A673 (cell line): Measurements from ENCODE around the gene SLC9A1. TPM values are rescaled to one million over a fixed set of nuclear protein-coding genes. Genes with fewer than 3 reads are reported as not detected.

ENCODE experiments used
- BruUV-seq: library from RNA; stranded (reverse); fragments of 400-500 nt; replicated peaks from 2 replicates; lab custom pipeline; 2021; lab: Mats Ljungman, UMichigan
- CTCF ChIA-PET: fragments of 300-600 bp; sonication (Branson Sonifier 250); formaldehyde crosslinking; loops from one replicate; lab custom pipeline; 2022; ENCODE audit warnings: antibody characterized with exemption; lab: Charles Lee
- POLR2A ChIA-PET: fragments of 300-600 bp; sonication (Branson Sonifier 250); formaldehyde crosslinking; loops from one replicate; lab custom pipeline; 2022; ENCODE audit warnings: antibody characterized with exemption; ENCODE audit not compliant: low non-redundant PET; lab: Charles Lee
- DNase-seq: peaks from one replicate; pipeline ENCODE4 v3.0.0-alpha.2; 2015; ENCODE audit warnings: low spot score
- H3K27ac ChIP-seq: fragments of 200-600 bp; sonication (generic); 2 replicates; pipeline ENCODE4 v1.5.1; 2016; ENCODE audit warnings: mixed run types, low read depth, mild to moderate bottlenecking, mixed read lengths, antibody characterized with exemption, low read length; ENCODE audit not compliant: poor library complexity, severe bottlenecking
- H3K27me3 ChIP-seq: fragments of 200-600 bp; sonication (generic); replicated peaks from 2 replicates; pipeline ENCODE4 v1.6.1; 2017; ENCODE audit warnings: mixed run types, low read depth, mild to moderate bottlenecking, mixed read lengths, antibody characterized with exemption, low read length; ENCODE audit not compliant: insufficient read depth, poor library complexity
- H3K36me3 ChIP-seq: fragments of 200-600 bp; sonication (generic); 2 replicates; pipeline ENCODE4 v1.6.1; 2016; ENCODE audit warnings: mixed run types, mild to moderate bottlenecking, mixed read lengths, antibody characterized with exemption, low read length; ENCODE audit not compliant: insufficient read depth, poor library complexity, severe bottlenecking
- H3K4me1 ChIP-seq: fragments of 200-600 bp; sonication (generic); 2 replicates; pipeline ENCODE4 v1.6.1; 2017; ENCODE audit warnings: mixed run types, mild to moderate bottlenecking, mixed read lengths, antibody characterized with exemption, low read length; ENCODE audit not compliant: insufficient read depth, poor library complexity, severe bottlenecking
- H3K4me3 ChIP-seq: fragments of 200-600 bp; sonication (generic); 2 replicates; pipeline ENCODE4 v1.5.1; 2016; ENCODE audit warnings: low read depth, mixed run types, mild to moderate bottlenecking, mixed read lengths, low read length; ENCODE audit not compliant: poor library complexity, severe bottlenecking
- H3K9me3 ChIP-seq: fragments of 200-600 bp; sonication (generic); 2 replicates; pipeline ENCODE4 v1.6.1; 2016; ENCODE audit warnings: mixed run types, low read depth, mild to moderate bottlenecking, mixed read lengths, antibody characterized with exemption, low read length; ENCODE audit not compliant: poor library complexity, severe bottlenecking
- EZH2 ChIP-seq: fragments of 200-600 bp; sonication (generic); IDR thresholded peaks from 2 replicates; pipeline ENCODE4 v1.6.1; 2017; ENCODE audit warnings: borderline replicate concordance, low read depth, mild to moderate bottlenecking, mixed read lengths, antibody characterized with exemption, low read length; ENCODE audit not compliant: poor library complexity, severe bottlenecking
- intact Hi-C: fragments of 100-400 bp; cut with micrococcal nuclease; formaldehyde crosslinking; loops from one replicate; pipeline ENCODE4 v1.10.0; 2022; ENCODE audit not compliant: unreplicated experiment
- total RNA-seq: library from RNA; stranded (reverse); gene quantifications from 2 replicates; pipeline ENCODE4 v1.2.3, GENCODE V29; 2021
- TF ChIP-seq, protein P1 (sequence below): fragments of 300-800, 200-600 bp; sonication (generic); conservative IDR thresholded peaks from 2 replicates; pipeline ENCODE4 v1.5.1; 2017; ENCODE audit warnings: low read depth, mild to moderate bottlenecking, antibody characterized with exemption, low read length, moderate library complexity, mixed read lengths

SLC9A1 gene
- total RNA-seq, 1 experiment from 2014 or later, result 30.2 TPM

DNA sequence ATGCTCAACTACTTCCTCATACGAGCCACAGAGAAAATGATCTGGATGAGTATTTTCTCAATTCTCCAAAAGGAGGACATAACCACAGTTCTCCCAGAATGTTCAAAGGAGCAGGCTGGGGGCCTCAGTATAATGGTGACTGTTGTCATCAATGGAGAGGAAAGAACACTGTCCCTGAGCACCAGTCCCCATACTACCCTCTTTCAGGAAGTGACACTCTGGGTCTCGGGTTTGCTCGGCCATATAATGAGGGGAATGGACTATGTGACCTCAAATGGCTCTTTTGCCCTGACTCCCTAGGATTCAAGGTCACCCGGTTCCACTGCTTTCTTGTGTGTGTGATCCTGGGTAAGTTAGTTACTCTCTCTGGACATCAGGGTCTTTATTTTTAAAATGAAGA lies 22.8 kb downstream of the SLC9A1 start:
- Histone ChIP-seq H3K4me1 (no peaks in the 10 kb centered on the region), H3K4me3 (no peak overlapping the region), H3K9me3 (no peaks in the 10 kb centered on the region), H3K36me3 (no peaks in the 10 kb centered on the region), H3K27me3 (no peaks in the 10 kb centered on the region), H3K27ac (no peak overlapping the region)
- no peak for TF ChIP-seq EZH2
- TF ChIP-seq, protein P1, sequence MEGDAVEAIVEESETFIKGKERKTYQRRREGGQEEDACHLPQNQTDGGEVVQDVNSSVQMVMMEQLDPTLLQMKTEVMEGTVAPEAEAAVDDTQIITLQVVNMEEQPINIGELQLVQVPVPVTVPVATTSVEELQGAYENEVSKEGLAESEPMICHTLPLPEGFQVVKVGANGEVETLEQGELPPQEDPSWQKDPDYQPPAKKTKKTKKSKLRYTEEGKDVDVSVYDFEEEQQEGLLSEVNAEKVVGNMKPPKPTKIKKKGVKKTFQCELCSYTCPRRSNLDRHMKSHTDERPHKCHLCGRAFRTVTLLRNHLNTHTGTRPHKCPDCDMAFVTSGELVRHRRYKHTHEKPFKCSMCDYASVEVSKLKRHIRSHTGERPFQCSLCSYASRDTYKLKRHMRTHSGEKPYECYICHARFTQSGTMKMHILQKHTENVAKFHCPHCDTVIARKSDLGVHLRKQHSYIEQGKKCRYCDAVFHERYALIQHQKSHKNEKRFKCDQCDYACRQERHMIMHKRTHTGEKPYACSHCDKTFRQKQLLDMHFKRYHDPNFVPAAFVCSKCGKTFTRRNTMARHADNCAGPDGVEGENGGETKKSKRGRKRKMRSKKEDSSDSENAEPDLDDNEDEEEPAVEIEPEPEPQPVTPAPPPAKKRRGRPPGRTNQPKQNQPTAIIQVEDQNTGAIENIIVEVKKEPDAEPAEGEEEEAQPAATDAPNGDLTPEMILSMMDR, result no peak
- no peak for DNase-seq
- ChIA-PET POLR2A (no interaction called here), CTCF (no interaction called here)
- intact Hi-C loops, result no loop called here
- BruUV-seq, result no TSS peak

DNA sequence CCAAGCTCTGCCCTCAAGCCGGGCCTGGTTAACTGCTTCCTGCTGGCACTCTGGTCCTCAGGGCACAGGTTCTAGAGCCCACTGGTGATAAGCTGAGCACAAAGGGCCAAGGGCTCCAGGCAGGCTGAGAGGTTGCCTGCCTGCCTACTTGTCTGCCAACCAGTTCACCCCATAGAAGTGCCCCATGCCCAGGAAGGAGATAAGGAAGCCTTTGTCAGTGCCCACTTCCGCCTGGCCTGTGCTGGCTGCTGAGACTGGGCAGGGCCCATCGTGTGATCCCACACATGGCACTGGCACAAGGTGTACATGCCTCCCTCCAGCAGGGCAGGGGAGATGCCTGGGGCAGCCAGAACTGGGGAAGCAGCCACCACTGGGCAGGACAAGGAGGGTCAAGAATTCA lies 24.1 kb downstream of the SLC9A1 start:
- DNase-seq, result no peak
- Histone ChIP-seq H3K27me3 (no peaks in the 10 kb centered on the region), H3K36me3 (no peaks in the 10 kb centered on the region), H3K4me1 (no peaks in the 10 kb centered on the region), H3K4me3 (no peak overlapping the region), H3K27ac (no peak overlapping the region), H3K9me3 (no peaks in the 10 kb centered on the region)
- ChIA-PET POLR2A (no interaction called here), CTCF (no interaction called here)
- intact Hi-C loops, result no loop called here
- BruUV-seq, result no TSS peak
- TF ChIP-seq, protein P1, result no peak
- no peak for TF ChIP-seq EZH2

- TF ChIP-seq, protein P1, result no peak
- no peak for TF ChIP-seq EZH2
Measured at GRCh38 chr1:27129225-27129624, 25.7 kb downstream of the SLC9A1 start.

More at GRCh38 chr1:27129225-27129624, 25.7 kb downstream of the SLC9A1 start:
- CTCF ChIA-PET, result interaction anchor here (0.5 kb wide), 1 partner anchor 188 kb away, joined by 13 read pairs; no protein-coding TSS in a partner anchor
- no peaks in the 10 kb centered on the region for H3K9me3 ChIP-seq
- BruUV-seq, result no TSS peak
- POLR2A ChIA-PET, result no interaction called here
- H3K27ac ChIP-seq, result no peak overlapping the region
- H3K27me3 ChIP-seq, result no peaks in the 10 kb centered on the region
- intact Hi-C loops, result no loop called here
- H3K4me3 ChIP-seq, result no peak overlapping the region
- no peak for DNase-seq
- no peaks in the 10 kb centered on the region for H3K36me3 ChIP-seq
- no peaks in the 10 kb centered on the region for H3K4me1 ChIP-seq
